ENCODE data around the gene BTBD17. TPM values are rescaled to one million over a fixed set of nuclear protein-coding genes. Genes with fewer than 3 reads are reported as not detected.

BTBD17 gene
- polyA plus RNA-seq, 3 donors = not detected

- Histone ChIP-seq H3K27ac (ENCODE audit: low read depth in 1 of 2, low read length in 2 of 2) (no peak overlapping the region), H3K9me3 (replicated peaks in 1 of 2; ENCODE audit: control insufficient read depth in 1 of 2, insufficient read depth in 1 of 2, low read length in 2 of 2) (no peaks in the 10 kb centered on the region), H4K20me1 (ENCODE audit: insufficient read depth, low read length) (no peaks in the 10 kb centered on the region), H3K27me3 (ENCODE audit: control insufficient read depth in 2 of 2, insufficient read depth in 2 of 2, low read length in 2 of 2) (peaks cover 12 to 40% of the 10 kb centered on the region in 2 donors), H3K4me2 (replicated peaks; ENCODE audit: extremely low read depth, low read length, poor library complexity, severe bottlenecking) (no peak overlapping the region), H3K79me2 (ENCODE audit: insufficient read depth, low read length) (no peaks in the 10 kb centered on the region), H3K4me1 (ENCODE audit: control insufficient read depth in 1 of 2, insufficient read depth in 2 of 2, low read length in 2 of 2) (peaks cover 14 to 25% of the 10 kb centered on the region in 2 donors), H2AFZ (ENCODE audit: insufficient read depth, low read depth, low read length, poor library complexity, severe bottlenecking) (no peak overlapping the region), H3K36me3 (replicated peaks in 1 of 2; ENCODE audit: control insufficient read depth in 1 of 2, insufficient read depth in 2 of 2, low read length in 2 of 2) (no peaks in the 10 kb centered on the region), H3K9ac (ENCODE audit: insufficient read depth, low read length, poor library complexity, severe bottlenecking) (no peak overlapping the region), H3K4me3 (replicated peaks in 1 of 3; ENCODE audit: low read depth in 2 of 3, low read length in 3 of 3) (no peak overlapping the region)
- H3K4me1 Mint-ChIP-seq = peaks cover 23% of the 10 kb centered on the region
- H3K27me3 Mint-ChIP-seq (ENCODE audit: low read depth in 3 of 3) = peaks cover 46 to 58% (median 49%) of the 10 kb centered on the region in 3 donors
- no peak for TF ChIP-seq CTCF (IDR thresholded peaks at IDR 0.05)
- H3K36me3 Mint-ChIP-seq = peaks cover 0 to 3% of the 10 kb centered on the region in 2 donors
- no peak for DNase-seq
- peaks cover 0 to 10% (median 0%) of the 10 kb centered on the region in 7 donors for H3K9me3 Mint-ChIP-seq
- WGBS (ENCODE audit: insufficient coverage) = 100% methylated on average over 1 of the region's 3 CpGs
- H3K4me3 Mint-ChIP-seq = no peak overlapping the region
- intact Hi-C loops (cut with micrococcal nuclease) = no loop called here
- no peak overlapping the region for H3K27ac Mint-ChIP-seq
Measured at GRCh38 chr17:74328487-74328886, 33.2 kb downstream of the BTBD17 start.

- peak overlapping the region; percentile 52 to 83 for H3K4me3 Mint-ChIP-seq
Measured at GRCh38 chr17:74326506-74326905, 35.2 kb downstream of the BTBD17 start.

More at GRCh38 chr17:74326506-74326905, 35.2 kb downstream of the BTBD17 start:
- Mint-ChIP-seq H3K27me3 (ENCODE audit: low read depth in 3 of 3) (peaks cover 47 to 58% (median 56%) of the 10 kb centered on the region in 3 donors), H3K4me1 (peaks cover 18% of the 10 kb centered on the region), H3K27ac (no peak overlapping the region), H3K9me3 (peaks cover 0 to 10% (median 0%) of the 10 kb centered on the region in 7 donors), H3K36me3 (peaks cover 0 to 3% of the 10 kb centered on the region in 2 donors)
- Histone ChIP-seq H3K9me3 (replicated peaks in 1 of 2; ENCODE audit: control insufficient read depth in 1 of 2, insufficient read depth in 1 of 2, low read length in 2 of 2) (no peaks in the 10 kb centered on the region), H3K36me3 (replicated peaks in 1 of 2; ENCODE audit: control insufficient read depth in 1 of 2, insufficient read depth in 2 of 2, low read length in 2 of 2) (no peaks in the 10 kb centered on the region), H3K4me1 (ENCODE audit: control insufficient read depth in 1 of 2, insufficient read depth in 2 of 2, low read length in 2 of 2) (peaks cover 10 to 20% of the 10 kb centered on the region in 2 donors), H2AFZ (ENCODE audit: insufficient read depth, low read depth, low read length, poor library complexity, severe bottlenecking) (peak overlapping the region; percentile 61), H3K27me3 (ENCODE audit: control insufficient read depth in 2 of 2, insufficient read depth in 2 of 2, low read length in 2 of 2) (peaks cover 12 to 40% of the 10 kb centered on the region in 2 donors), H3K27ac (ENCODE audit: low read depth in 1 of 2, low read length in 2 of 2) (no peak overlapping the region), H3K4me2 (replicated peaks; ENCODE audit: extremely low read depth, low read length, poor library complexity, severe bottlenecking) (peak overlapping the region; percentile 72), H3K79me2 (ENCODE audit: insufficient read depth, low read length) (no peaks in the 10 kb centered on the region), H4K20me1 (ENCODE audit: insufficient read depth, low read length) (no peaks in the 10 kb centered on the region), H3K9ac (ENCODE audit: insufficient read depth, low read length, poor library complexity, severe bottlenecking) (no peak overlapping the region), H3K4me3 (replicated peaks in 1 of 3; ENCODE audit: low read depth in 2 of 3, low read length in 3 of 3) (peak overlapping the region in 1 of 3 experiments; percentile 63)
- DNase-seq = no peak
- WGBS (ENCODE audit: insufficient coverage) = 33% methylated on average over 8 of the region's 10 CpGs
- TF ChIP-seq CTCF (IDR thresholded peaks at IDR 0.05) = no peak
- intact Hi-C loops (cut with micrococcal nuclease) = no loop called here

Measured in CD14-positive monocyte (primary cell).